ENCODE results near the gene RAB25. TPM values are rescaled to one million over a fixed set of nuclear protein-coding genes. Genes with fewer than 3 reads are reported as not detected.
A peak's percentile ranks its signal among the peaks of the same experiment; 100 is the strongest.

Gene RAB25
- total RNA-seq, 1 donor from 2014 or later = not detected

DNA sequence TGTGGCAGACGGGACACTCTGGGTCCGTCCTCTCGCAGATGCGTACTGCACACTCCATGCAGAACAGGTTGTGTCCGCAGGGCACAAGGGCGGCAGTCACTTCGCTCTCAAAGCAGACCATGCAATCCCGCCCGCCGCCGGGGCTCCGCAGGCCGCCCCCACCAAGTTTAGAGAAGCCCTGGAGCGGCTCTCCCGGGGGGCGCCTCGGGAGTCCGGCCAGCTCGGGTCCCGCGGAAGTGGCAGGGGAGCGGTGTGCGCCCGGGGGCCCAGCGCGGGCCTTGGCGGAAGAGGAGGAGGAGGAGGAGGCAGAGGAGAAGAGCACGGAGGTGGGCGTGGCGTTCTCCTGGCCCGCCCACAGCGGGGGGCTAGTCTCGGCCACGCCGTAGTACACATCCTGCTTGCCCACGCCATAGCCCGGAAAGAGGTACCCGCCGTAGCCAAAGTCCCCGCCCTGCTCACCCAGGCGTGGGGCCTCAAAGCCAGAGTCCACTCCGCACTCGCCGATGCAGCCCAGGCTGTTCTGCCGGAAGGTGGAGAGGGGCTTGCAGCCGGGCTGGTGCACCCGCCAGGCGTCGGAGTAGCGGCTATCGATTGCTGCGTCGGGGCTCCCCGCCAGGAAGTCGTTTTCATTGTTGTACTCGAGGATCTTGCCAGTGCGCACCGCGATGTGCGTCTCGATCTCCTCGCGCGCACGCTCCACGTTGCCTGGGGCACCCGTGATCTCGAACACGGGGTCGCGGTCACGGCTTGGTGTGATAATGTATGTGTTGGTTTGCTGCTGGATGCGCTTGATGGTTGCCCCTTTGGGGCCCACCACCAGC, 15.9 kb downstream of the RAB25 start:
- Histone ChIP-seq H3K9me3 (no peaks in the 10 kb centered on the region), H3K4me1 (peaks cover 0 to 3% of the 10 kb centered on the region in 2 donors), H3K4me3 (peak overlapping the region; percentile 16 to 27), H3K27me3 (no peaks in the 10 kb centered on the region), H3K36me3 (no peaks in the 10 kb centered on the region), H3K27ac (no peak overlapping the region)
- TF ChIP-seq, protein P1, sequence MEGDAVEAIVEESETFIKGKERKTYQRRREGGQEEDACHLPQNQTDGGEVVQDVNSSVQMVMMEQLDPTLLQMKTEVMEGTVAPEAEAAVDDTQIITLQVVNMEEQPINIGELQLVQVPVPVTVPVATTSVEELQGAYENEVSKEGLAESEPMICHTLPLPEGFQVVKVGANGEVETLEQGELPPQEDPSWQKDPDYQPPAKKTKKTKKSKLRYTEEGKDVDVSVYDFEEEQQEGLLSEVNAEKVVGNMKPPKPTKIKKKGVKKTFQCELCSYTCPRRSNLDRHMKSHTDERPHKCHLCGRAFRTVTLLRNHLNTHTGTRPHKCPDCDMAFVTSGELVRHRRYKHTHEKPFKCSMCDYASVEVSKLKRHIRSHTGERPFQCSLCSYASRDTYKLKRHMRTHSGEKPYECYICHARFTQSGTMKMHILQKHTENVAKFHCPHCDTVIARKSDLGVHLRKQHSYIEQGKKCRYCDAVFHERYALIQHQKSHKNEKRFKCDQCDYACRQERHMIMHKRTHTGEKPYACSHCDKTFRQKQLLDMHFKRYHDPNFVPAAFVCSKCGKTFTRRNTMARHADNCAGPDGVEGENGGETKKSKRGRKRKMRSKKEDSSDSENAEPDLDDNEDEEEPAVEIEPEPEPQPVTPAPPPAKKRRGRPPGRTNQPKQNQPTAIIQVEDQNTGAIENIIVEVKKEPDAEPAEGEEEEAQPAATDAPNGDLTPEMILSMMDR (IDR thresholded peaks at IDR 0.05) = no peak
- no peak for DNase-seq (ENCODE audit: low spot score in 2 of 2)
- intact Hi-C loops (cut with DNase I) = no loop called here

DNA sequence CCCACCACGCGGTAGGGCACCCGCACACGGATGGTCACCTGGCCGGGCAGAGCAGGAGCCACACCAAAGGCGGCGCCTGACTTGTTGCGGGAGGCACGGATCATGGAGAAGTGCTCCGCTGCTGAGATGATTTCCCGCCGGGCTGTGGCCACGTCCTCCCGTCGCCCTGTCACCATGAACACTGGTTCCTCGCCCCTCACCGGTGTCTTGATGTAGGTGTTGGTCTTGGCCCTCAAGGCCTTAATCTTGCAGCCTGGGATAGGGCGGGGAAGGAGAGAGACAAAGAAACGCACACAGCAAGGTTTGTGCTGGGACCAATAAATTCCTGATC, 16.4 kb downstream of the RAB25 start:
- TF ChIP-seq, protein P1 (IDR thresholded peaks at IDR 0.05) = no peak
- peaks cover 0 to 7% of the 10 kb centered on the region in 2 donors for H3K4me1 ChIP-seq
- no peaks in the 10 kb centered on the region for H3K27me3 ChIP-seq
- H3K36me3 ChIP-seq = no peaks in the 10 kb centered on the region
- H3K9me3 ChIP-seq = no peaks in the 10 kb centered on the region
- H3K27ac ChIP-seq = no peak overlapping the region
- DNase-seq (ENCODE audit: low spot score in 2 of 2) = no peak
- intact Hi-C loops (cut with DNase I) = no loop called here
- H3K4me3 ChIP-seq = no peak overlapping the region

DNA sequence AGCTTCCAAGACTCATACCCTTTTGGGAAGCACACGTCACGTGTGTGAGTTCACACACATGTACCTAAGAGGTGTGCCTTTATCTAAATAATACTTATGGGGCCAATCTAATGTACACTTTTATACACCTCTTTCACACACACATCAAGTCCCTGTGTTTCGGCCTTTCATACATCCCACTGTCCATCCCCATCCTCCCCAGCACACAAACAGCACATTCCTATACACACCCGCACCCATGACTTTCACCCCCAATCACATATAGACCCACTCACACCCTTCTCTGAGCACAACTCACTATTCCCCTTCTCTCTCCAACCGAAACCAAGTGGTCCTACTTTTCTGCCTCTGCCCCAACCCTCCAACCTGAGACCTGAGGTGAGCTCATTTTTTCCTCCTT, 17.8 kb downstream of the RAB25 start:
- no peaks in the 10 kb centered on the region for H3K27me3 ChIP-seq

DNA sequence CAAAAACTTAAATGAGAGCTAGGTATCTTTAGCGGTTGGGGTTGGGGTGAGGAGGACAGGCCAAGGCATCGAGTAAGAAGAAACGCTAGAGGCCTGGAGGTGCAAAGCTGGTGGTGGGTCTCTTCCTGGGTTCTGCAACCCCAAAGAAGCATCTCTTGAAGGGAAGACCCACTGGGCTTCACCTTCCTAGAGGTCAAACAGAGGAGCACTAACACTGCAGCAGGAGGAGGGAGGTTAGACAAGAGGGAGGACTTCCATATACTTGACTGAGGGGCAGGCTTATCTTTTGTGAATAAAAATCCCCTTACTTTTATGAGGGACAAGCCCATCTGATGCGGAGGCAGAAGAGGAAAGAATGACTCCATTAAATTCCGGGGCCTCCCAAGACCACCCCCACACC, 18.8 kb downstream of the RAB25 start:
- no peak overlapping the region for H3K27ac ChIP-seq
- H3K9me3 ChIP-seq = no peaks in the 10 kb centered on the region
- peaks cover 4 to 14% of the 10 kb centered on the region in 2 donors for H3K4me1 ChIP-seq
- no peak for DNase-seq (ENCODE audit: low spot score in 2 of 2)
- no peak overlapping the region for H3K4me3 ChIP-seq
- H3K36me3 ChIP-seq = no peaks in the 10 kb centered on the region
- intact Hi-C loops (cut with DNase I) = loop anchor here (5.0 kb wide), 1 partner anchor 133 kb away; the partner anchor contains the start of gene PMF1
- TF ChIP-seq, protein P1 (IDR thresholded peaks at IDR 0.05) = no peak
- no peaks in the 10 kb centered on the region for H3K27me3 ChIP-seq

More for the DNA sequence above, 17.8 kb downstream of the RAB25 start:
- H3K4me3 ChIP-seq = no peak overlapping the region
- H3K9me3 ChIP-seq = no peaks in the 10 kb centered on the region
- TF ChIP-seq, protein P1 (IDR thresholded peaks at IDR 0.05) = no peak
- intact Hi-C loops (cut with DNase I) = no loop called here
- DNase-seq (ENCODE audit: low spot score in 2 of 2) = no peak
- H3K36me3 ChIP-seq = no peaks in the 10 kb centered on the region
- peaks cover 4 to 14% of the 10 kb centered on the region in 2 donors for H3K4me1 ChIP-seq
- H3K27ac ChIP-seq = no peak overlapping the region

DNA sequence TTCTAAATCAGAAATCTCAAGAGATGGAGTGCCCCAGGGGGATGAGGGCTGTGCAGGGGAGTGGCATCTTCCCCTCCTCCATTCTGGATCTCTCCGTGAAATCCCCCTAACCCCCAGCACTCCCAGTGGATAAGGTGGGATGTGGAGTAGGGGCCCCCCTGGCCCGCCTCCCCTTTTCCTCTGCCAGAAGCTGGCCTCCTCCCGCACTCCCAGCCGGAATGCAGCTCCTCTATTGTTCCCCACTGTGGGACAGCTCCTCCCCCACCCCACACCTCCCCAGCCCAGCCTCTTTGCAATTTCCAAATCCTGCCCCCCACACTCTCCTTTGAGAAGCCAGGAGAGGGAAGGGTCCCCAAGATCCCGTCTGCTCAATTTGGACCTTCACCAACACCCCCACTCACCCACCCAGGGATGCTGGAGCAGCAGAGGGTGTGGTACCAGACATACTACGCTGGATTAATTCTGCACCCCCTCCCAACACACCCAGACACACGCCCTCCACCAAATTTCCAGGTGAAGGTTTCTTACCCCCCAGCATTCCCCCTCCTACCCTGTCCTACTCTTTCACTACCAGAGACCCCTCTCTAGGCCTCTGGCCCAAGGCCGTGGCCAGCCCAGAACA, 19.4 kb downstream of the RAB25 start:
- no peak for DNase-seq (ENCODE audit: low spot score in 2 of 2)
- Histone ChIP-seq H3K9me3 (no peaks in the 10 kb centered on the region), H3K27me3 (no peaks in the 10 kb centered on the region), H3K4me3 (no peak overlapping the region), H3K36me3 (no peaks in the 10 kb centered on the region), H3K4me1 (peaks cover 4 to 14% of the 10 kb centered on the region in 2 donors), H3K27ac (no peak overlapping the region)
- TF ChIP-seq, protein P1 (IDR thresholded peaks at IDR 0.05) = no peak
- intact Hi-C loops (cut with DNase I) = loop anchor here (5.0 kb wide), 1 partner anchor 132 kb away; the partner anchor contains the start of gene PMF1
